ENCODE results near the gene EGLN3.

The EGLN3 gene

GRCh38 chr14:33894339-33894738 lies 56.5 kb downstream of the EGLN3 start:
- Histone ChIP-seq H3K9me3 (ENCODE audit: control insufficient read depth, insufficient read depth, low read length) (no peaks in the 10 kb centered on the region), H3F3A (ENCODE audit: control insufficient read depth, insufficient read depth) (no peaks in the 10 kb centered on the region), H4K20me1 (ENCODE audit: control insufficient read depth, insufficient read depth, low read depth, low read length) (no peaks in the 10 kb centered on the region), H3K9me2 (replicated peaks; ENCODE audit: control insufficient read depth, low read length) (no peaks in the 10 kb centered on the region), H3K36me3 (ENCODE audit: control insufficient read depth, low read length) (no peaks in the 10 kb centered on the region), H3K27me3 (ENCODE audit: control insufficient read depth, low read length) (no peaks in the 10 kb centered on the region), H3K27ac (ENCODE audit: low read depth, low read length) (no peak overlapping the region), H3K79me2 (ENCODE audit: control insufficient read depth, low read length) (no peaks in the 10 kb centered on the region), H3K4me2 (ENCODE audit: low read length) (no peak overlapping the region), H3K4me3 (ENCODE audit: low read length) (no peak overlapping the region), H3K4me1 (ENCODE audit: control insufficient read depth, low read length) (no peaks in the 10 kb centered on the region)
- TF ChIP-seq, protein P1, sequence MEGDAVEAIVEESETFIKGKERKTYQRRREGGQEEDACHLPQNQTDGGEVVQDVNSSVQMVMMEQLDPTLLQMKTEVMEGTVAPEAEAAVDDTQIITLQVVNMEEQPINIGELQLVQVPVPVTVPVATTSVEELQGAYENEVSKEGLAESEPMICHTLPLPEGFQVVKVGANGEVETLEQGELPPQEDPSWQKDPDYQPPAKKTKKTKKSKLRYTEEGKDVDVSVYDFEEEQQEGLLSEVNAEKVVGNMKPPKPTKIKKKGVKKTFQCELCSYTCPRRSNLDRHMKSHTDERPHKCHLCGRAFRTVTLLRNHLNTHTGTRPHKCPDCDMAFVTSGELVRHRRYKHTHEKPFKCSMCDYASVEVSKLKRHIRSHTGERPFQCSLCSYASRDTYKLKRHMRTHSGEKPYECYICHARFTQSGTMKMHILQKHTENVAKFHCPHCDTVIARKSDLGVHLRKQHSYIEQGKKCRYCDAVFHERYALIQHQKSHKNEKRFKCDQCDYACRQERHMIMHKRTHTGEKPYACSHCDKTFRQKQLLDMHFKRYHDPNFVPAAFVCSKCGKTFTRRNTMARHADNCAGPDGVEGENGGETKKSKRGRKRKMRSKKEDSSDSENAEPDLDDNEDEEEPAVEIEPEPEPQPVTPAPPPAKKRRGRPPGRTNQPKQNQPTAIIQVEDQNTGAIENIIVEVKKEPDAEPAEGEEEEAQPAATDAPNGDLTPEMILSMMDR (IDR thresholded peaks at IDR 0.05; ENCODE audit: low read depth, low read length, poor library complexity, severe bottlenecking): no peak
- TF ChIP-seq EZH2phosphoT487 (IDR thresholded peaks at IDR 0.05; ENCODE audit: borderline replicate concordance, low read length): no peak

- no peaks in the 10 kb centered on the region for H3K9me3 ChIP-seq (ENCODE audit: control insufficient read depth, insufficient read depth, low read length)
- H3K27me3 ChIP-seq (ENCODE audit: control insufficient read depth, low read length): no peaks in the 10 kb centered on the region
- no peaks in the 10 kb centered on the region for H4K20me1 ChIP-seq (ENCODE audit: control insufficient read depth, insufficient read depth, low read depth, low read length)
- no peaks in the 10 kb centered on the region for H3K4me1 ChIP-seq (ENCODE audit: control insufficient read depth, low read length)
- no peak overlapping the region for H3K4me3 ChIP-seq (ENCODE audit: low read length)
- no peak overlapping the region for H3K27ac ChIP-seq (ENCODE audit: low read depth, low read length)
- no peak overlapping the region for H3K4me2 ChIP-seq (ENCODE audit: low read length)
- TF ChIP-seq, protein P1 (IDR thresholded peaks at IDR 0.05; ENCODE audit: low read depth, low read length, poor library complexity, severe bottlenecking): no peak
- TF ChIP-seq EZH2phosphoT487 (IDR thresholded peaks at IDR 0.05; ENCODE audit: borderline replicate concordance, low read length): no peak
- no peaks in the 10 kb centered on the region for H3K79me2 ChIP-seq (ENCODE audit: control insufficient read depth, low read length)
- H3K9me2 ChIP-seq (replicated peaks; ENCODE audit: control insufficient read depth, low read length): no peaks in the 10 kb centered on the region
- H3F3A ChIP-seq (ENCODE audit: control insufficient read depth, insufficient read depth): no peaks in the 10 kb centered on the region
- H3K36me3 ChIP-seq (ENCODE audit: control insufficient read depth, low read length): no peaks in the 10 kb centered on the region
Observed at GRCh38 chr14:33891700-33892099, 59.2 kb downstream of the EGLN3 start.

DNA sequence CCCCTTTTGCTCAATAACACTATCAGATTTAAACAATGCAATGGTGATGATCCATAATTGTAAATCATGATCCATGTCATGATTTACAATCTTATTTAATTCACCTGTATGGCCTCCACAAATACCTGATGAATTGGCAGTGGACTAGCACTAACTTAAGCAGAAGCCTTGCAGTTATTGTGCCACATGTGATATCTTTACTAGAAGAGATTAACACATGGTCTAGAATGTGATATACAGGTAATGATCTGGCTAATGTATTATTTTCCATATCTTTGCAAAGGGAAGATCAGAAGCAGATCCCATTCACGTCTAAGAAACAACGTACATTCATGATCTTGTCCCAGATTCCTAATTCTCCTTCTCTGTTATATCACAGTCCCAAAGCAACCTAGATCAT lies 66.0 kb downstream of the EGLN3 start:
- no peaks in the 10 kb centered on the region for H3K4me1 ChIP-seq (ENCODE audit: control insufficient read depth, low read length)
- H3K9me2 ChIP-seq (replicated peaks; ENCODE audit: control insufficient read depth, low read length): no peaks in the 10 kb centered on the region
- H3K4me2 ChIP-seq (ENCODE audit: low read length): no peak overlapping the region
- H3K4me3 ChIP-seq (ENCODE audit: low read length): no peak overlapping the region
- H3K79me2 ChIP-seq (ENCODE audit: control insufficient read depth, low read length): no peaks in the 10 kb centered on the region
- H3K27ac ChIP-seq (ENCODE audit: low read depth, low read length): no peak overlapping the region
- H4K20me1 ChIP-seq (ENCODE audit: control insufficient read depth, insufficient read depth, low read depth, low read length): no peaks in the 10 kb centered on the region
- no peaks in the 10 kb centered on the region for H3K27me3 ChIP-seq (ENCODE audit: control insufficient read depth, low read length)
- H3F3A ChIP-seq (ENCODE audit: control insufficient read depth, insufficient read depth): no peaks in the 10 kb centered on the region
- no peaks in the 10 kb centered on the region for H3K36me3 ChIP-seq (ENCODE audit: control insufficient read depth, low read length)
- TF ChIP-seq, protein P1 (IDR thresholded peaks at IDR 0.05; ENCODE audit: low read depth, low read length, poor library complexity, severe bottlenecking): no peak
- no peak for TF ChIP-seq EZH2phosphoT487 (IDR thresholded peaks at IDR 0.05; ENCODE audit: borderline replicate concordance, low read length)
- H3K9me3 ChIP-seq (ENCODE audit: control insufficient read depth, insufficient read depth, low read length): no peaks in the 10 kb centered on the region

DNA sequence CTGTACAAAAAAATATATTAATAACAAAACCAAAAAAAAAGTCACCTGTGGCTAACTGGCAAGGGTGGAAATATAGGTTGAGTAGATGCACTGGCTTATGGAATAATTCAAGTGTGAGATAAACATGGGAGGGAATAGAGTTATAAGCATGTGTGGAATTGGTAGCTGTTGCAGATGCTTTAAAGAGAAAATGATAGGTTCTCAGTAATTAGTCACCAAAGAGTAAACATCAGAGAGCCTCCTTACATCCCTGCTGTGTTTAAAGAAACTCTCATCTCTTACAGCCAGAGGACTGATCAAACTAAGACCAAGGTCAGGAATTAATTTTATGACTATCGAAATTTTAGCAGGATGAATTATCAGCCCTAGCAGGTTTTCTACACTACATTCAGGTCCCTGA lies 70.5 kb downstream of the EGLN3 start:
- H3K4me2 ChIP-seq (ENCODE audit: low read length): no peak overlapping the region
- H3K4me1 ChIP-seq (ENCODE audit: control insufficient read depth, low read length): no peaks in the 10 kb centered on the region
- peaks cover 3% of the 10 kb centered on the region; the same call in 1 of the 2 replicates for H3K9me3 ChIP-seq (ENCODE audit: control insufficient read depth, insufficient read depth, low read length)
- H4K20me1 ChIP-seq (ENCODE audit: control insufficient read depth, insufficient read depth, low read depth, low read length): no peaks in the 10 kb centered on the region
- H3K9me2 ChIP-seq (replicated peaks; ENCODE audit: control insufficient read depth, low read length): no peaks in the 10 kb centered on the region
- H3K4me3 ChIP-seq (ENCODE audit: low read length): no peak overlapping the region
- no peaks in the 10 kb centered on the region for H3F3A ChIP-seq (ENCODE audit: control insufficient read depth, insufficient read depth)
- TF ChIP-seq, protein P1 (IDR thresholded peaks at IDR 0.05; ENCODE audit: low read depth, low read length, poor library complexity, severe bottlenecking): no peak
- no peak for TF ChIP-seq EZH2phosphoT487 (IDR thresholded peaks at IDR 0.05; ENCODE audit: borderline replicate concordance, low read length)
- no peak overlapping the region for H3K27ac ChIP-seq (ENCODE audit: low read depth, low read length)
- no peaks in the 10 kb centered on the region for H3K79me2 ChIP-seq (ENCODE audit: control insufficient read depth, low read length)
- no peaks in the 10 kb centered on the region for H3K36me3 ChIP-seq (ENCODE audit: control insufficient read depth, low read length)
- no peaks in the 10 kb centered on the region for H3K27me3 ChIP-seq (ENCODE audit: control insufficient read depth, low read length)

All from DOHH2 (cell line).